Measurements from ENCODE around the gene SBK2. TPM values are rescaled to one million over a fixed set of nuclear protein-coding genes. Genes with fewer than 3 reads are reported as not detected.
A peak's percentile ranks its signal among the peaks of the same experiment; 100 is the strongest.

SBK2 gene
- total RNA-seq, 1 donor from 2014 or later, result not detected

DNA sequence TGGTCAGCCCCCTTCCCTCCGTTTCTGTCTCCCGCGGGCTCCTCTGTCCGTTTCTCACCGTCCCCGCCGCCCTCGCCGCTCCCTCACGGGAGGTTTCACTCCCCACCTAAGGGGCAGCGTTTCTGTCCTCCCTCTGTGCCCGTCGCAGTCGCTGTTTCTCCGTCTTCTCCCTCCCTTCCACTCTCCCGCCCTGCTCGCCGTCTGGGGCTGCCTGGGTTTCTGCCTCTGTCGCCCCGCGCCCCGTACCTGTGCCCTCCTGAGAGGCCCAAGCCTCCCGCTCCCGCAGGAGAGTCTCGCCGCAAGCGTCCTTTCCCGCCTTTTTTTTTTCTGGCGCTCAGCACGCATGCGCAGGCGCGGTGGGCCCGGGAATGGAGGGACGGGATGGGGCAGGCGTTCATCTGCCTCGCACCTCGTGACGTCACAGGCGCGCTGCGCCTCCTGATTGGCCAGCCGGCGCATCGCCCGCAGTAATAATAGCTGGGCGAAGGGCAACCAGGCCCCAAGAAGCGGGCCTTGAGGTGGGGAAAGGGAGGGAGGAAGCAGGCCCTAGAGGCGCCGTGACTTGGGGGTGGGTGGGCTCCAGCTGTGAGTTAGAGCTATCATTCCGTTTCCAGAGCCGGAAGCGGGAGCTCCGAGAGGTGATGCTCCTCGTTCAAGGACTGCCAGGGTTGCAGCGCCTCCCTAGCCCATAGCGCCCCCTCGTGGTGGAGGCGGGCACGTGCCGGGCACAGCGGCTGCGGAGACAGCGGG lies 33.3 kb downstream of the SBK2 start:
- H3K27me3 ChIP-seq (ENCODE audit: control insufficient read depth, insufficient read depth, low read length), result no peaks in the 10 kb centered on the region
- FAIRE-seq, result no peak
- peak; percentile 94 for TF ChIP-seq CTCF (IDR thresholded peaks at IDR 0.05; ENCODE audit: insufficient read depth, low read length, severe bottlenecking)
- H3K36me3 ChIP-seq (ENCODE audit: control insufficient read depth, insufficient read depth, low read length), result no peaks in the 10 kb centered on the region
- H3K4me3 ChIP-seq (ENCODE audit: low read depth, low read length), result peak overlapping the region; percentile 24
- peak; percentile 70 for DNase-seq (ENCODE audit: low read depth)

GRCh38 chr19:55503157-55503501 lies 33.8 kb downstream of the SBK2 start:
- TF ChIP-seq CTCF (IDR thresholded peaks at IDR 0.05; ENCODE audit: insufficient read depth, low read length, severe bottlenecking), result no peak
- H3K36me3 ChIP-seq (ENCODE audit: control insufficient read depth, insufficient read depth, low read length), result no peaks in the 10 kb centered on the region
- DNase-seq (ENCODE audit: low read depth), result no peak
- H3K27me3 ChIP-seq (ENCODE audit: control insufficient read depth, insufficient read depth, low read length), result no peaks in the 10 kb centered on the region
- FAIRE-seq, result no peak
- no peak overlapping the region for H3K4me3 ChIP-seq (ENCODE audit: low read depth, low read length)

DNA sequence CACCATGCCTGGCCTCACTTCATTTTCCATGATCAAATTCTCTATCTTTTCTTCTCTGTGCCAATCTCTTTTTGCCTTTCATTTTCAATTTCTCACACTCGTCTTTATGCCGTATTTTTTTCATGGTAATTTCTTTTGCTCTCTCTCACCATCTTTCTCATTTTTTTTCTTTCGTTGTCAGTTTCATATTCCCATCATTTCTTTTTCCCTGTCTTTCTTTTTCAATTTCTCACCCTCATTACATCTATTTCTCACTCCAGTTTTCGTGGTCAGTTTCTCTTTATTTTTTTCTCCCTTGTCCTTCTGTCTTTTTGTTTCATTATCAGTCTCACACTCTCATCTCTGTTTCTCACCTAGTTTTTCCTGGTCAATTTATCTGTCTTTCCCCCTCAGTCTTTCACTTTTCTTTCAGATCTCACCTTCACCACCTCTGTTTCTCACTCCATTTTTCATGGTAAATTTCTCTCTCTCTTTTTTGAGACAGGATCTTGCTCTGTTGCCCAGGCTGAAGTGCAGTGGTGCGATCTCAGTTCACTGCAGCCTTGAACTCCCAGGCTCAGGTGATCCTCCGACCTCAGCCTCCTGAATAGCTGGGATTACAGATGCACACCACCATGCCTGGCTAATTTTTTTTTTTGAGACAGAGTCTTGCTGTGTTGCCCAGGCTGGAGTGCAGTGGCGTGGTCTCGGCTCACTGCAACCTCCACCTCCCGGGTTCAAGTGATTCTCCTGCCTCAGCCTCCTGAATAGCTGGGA lies 34.6 kb downstream of the SBK2 start:
- H3K36me3 ChIP-seq (ENCODE audit: control insufficient read depth, insufficient read depth, low read length), result no peaks in the 10 kb centered on the region
- H3K27me3 ChIP-seq (ENCODE audit: control insufficient read depth, insufficient read depth, low read length), result no peaks in the 10 kb centered on the region
- H3K4me3 ChIP-seq (ENCODE audit: low read depth, low read length), result no peak overlapping the region
- FAIRE-seq (no peak), DNase-seq (ENCODE audit: low read depth) (no peak)
- no peak for TF ChIP-seq CTCF (IDR thresholded peaks at IDR 0.05; ENCODE audit: insufficient read depth, low read length, severe bottlenecking)

DNA sequence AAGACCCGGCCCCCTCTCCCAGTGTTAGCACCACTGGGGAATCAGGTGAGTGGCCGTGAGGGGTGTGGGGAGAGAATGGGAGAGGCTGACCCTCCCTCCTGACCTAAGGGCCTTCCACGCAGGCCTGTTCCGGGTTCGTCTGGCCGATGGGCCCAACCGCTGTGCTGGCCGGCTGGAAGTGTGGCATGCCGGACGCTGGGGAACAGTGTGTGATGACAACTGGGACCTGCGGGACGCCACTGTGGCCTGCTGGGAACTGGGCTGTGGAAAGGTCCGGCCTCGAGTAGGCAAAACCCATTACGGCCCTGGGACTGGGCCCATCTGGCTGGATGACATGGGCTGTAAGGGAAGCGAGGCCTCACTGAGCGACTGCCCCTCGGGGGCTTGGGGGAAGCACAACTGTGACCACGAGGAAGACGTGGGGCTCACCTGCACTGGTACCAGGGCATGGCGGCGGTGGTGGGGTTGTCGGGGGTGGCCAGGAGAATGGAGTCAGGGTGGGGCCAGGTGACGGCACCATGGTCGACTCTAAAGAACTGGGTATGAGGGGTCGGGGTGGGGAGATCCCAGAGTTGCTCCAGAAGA lies 36.5 kb downstream of the SBK2 start:
- TF ChIP-seq CTCF (IDR thresholded peaks at IDR 0.05; ENCODE audit: insufficient read depth, low read length, severe bottlenecking), result no peak

GRCh38 chr19:55498246-55498840 lies 38.6 kb downstream of the SBK2 start:
- H3K4me3 ChIP-seq (ENCODE audit: low read depth, low read length), result no peak overlapping the region
- no peaks in the 10 kb centered on the region for H3K36me3 ChIP-seq (ENCODE audit: control insufficient read depth, insufficient read depth, low read length)
- FAIRE-seq (no peak), DNase-seq (ENCODE audit: low read depth) (no peak)
- no peak for TF ChIP-seq CTCF (IDR thresholded peaks at IDR 0.05; ENCODE audit: insufficient read depth, low read length, severe bottlenecking)
- no peaks in the 10 kb centered on the region for H3K27me3 ChIP-seq (ENCODE audit: control insufficient read depth, insufficient read depth, low read length)

More for the DNA sequence above, 36.5 kb downstream of the SBK2 start:
- no peak for DNase-seq (ENCODE audit: low read depth)
- FAIRE-seq, result no peak
- Histone ChIP-seq H3K4me3 (ENCODE audit: low read depth, low read length) (no peak overlapping the region), H3K27me3 (ENCODE audit: control insufficient read depth, insufficient read depth, low read length) (no peaks in the 10 kb centered on the region), H3K36me3 (ENCODE audit: control insufficient read depth, insufficient read depth, low read length) (no peaks in the 10 kb centered on the region)

All from bronchial epithelial cell (primary cell).